ENCODE results near the gene KAT2B.

DNA sequence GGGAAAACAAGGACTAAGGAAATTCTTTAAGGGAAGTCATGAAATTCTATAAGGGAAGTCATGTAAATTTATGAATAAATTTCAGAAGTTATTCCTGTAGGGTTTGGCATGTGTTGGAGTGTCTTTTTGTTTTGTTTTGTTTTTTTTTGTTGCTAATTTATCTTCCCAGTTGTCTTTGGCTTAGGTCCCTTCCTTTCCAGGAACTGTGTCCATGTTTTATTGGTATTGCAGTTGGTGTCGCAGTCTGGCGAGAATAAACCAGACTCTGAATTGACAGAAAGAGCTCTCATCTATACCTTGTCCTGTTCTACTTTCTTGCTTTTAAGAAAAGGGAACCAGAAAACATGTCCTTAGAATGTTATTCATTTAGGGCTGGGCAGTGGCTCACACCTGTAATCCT is 88.1 kb downstream of the KAT2B start:
- TF ChIP-seq TAF1 (conservative IDR thresholded peaks at IDR 0.05) (no peak), EGR1 (IDR thresholded peaks at IDR 0.05; ENCODE audit: low read depth in 2 of 2) (no peak), JUND (IDR thresholded peaks at IDR 0.05) (no peak), FOXA1 (IDR thresholded peaks at IDR 0.05) (no peak), RXRA (IDR thresholded peaks at IDR 0.05) (no peak), HNF4G (IDR thresholded peaks at IDR 0.05) (no peak), YY1 (IDR thresholded peaks at IDR 0.05) (no peak), SP1 (IDR thresholded peaks at IDR 0.05) (no peak), NR2F2 (IDR thresholded peaks at IDR 0.05) (no peak)
- TF ChIP-seq, protein P1, sequence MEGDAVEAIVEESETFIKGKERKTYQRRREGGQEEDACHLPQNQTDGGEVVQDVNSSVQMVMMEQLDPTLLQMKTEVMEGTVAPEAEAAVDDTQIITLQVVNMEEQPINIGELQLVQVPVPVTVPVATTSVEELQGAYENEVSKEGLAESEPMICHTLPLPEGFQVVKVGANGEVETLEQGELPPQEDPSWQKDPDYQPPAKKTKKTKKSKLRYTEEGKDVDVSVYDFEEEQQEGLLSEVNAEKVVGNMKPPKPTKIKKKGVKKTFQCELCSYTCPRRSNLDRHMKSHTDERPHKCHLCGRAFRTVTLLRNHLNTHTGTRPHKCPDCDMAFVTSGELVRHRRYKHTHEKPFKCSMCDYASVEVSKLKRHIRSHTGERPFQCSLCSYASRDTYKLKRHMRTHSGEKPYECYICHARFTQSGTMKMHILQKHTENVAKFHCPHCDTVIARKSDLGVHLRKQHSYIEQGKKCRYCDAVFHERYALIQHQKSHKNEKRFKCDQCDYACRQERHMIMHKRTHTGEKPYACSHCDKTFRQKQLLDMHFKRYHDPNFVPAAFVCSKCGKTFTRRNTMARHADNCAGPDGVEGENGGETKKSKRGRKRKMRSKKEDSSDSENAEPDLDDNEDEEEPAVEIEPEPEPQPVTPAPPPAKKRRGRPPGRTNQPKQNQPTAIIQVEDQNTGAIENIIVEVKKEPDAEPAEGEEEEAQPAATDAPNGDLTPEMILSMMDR (IDR thresholded peaks at IDR 0.05; ENCODE audit: low read depth, low read length, missing input control) = no peak
- TF ChIP-seq, protein P2, sequence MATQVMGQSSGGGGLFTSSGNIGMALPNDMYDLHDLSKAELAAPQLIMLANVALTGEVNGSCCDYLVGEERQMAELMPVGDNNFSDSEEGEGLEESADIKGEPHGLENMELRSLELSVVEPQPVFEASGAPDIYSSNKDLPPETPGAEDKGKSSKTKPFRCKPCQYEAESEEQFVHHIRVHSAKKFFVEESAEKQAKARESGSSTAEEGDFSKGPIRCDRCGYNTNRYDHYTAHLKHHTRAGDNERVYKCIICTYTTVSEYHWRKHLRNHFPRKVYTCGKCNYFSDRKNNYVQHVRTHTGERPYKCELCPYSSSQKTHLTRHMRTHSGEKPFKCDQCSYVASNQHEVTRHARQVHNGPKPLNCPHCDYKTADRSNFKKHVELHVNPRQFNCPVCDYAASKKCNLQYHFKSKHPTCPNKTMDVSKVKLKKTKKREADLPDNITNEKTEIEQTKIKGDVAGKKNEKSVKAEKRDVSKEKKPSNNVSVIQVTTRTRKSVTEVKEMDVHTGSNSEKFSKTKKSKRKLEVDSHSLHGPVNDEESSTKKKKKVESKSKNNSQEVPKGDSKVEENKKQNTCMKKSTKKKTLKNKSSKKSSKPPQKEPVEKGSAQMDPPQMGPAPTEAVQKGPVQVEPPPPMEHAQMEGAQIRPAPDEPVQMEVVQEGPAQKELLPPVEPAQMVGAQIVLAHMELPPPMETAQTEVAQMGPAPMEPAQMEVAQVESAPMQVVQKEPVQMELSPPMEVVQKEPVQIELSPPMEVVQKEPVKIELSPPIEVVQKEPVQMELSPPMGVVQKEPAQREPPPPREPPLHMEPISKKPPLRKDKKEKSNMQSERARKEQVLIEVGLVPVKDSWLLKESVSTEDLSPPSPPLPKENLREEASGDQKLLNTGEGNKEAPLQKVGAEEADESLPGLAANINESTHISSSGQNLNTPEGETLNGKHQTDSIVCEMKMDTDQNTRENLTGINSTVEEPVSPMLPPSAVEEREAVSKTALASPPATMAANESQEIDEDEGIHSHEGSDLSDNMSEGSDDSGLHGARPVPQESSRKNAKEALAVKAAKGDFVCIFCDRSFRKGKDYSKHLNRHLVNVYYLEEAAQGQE (IDR thresholded peaks at IDR 0.05) = no peak
- TF ChIP-seq, protein P3, sequence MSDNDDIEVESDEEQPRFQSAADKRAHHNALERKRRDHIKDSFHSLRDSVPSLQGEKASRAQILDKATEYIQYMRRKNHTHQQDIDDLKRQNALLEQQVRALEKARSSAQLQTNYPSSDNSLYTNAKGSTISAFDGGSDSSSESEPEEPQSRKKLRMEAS (IDR thresholded peaks at IDR 0.05) = no peak
- TF ChIP-seq, protein P4, sequence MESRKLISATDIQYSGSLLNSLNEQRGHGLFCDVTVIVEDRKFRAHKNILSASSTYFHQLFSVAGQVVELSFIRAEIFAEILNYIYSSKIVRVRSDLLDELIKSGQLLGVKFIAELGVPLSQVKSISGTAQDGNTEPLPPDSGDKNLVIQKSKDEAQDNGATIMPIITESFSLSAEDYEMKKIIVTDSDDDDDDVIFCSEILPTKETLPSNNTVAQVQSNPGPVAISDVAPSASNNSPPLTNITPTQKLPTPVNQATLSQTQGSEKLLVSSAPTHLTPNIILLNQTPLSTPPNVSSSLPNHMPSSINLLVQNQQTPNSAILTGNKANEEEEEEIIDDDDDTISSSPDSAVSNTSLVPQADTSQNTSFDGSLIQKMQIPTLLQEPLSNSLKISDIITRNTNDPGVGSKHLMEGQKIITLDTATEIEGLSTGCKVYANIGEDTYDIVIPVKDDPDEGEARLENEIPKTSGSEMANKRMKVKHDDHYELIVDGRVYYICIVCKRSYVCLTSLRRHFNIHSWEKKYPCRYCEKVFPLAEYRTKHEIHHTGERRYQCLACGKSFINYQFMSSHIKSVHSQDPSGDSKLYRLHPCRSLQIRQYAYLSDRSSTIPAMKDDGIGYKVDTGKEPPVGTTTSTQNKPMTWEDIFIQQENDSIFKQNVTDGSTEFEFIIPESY (IDR thresholded peaks at IDR 0.05) = no peak
